Stimulated activated CD8-positive, alpha-beta memory T cell treated with anti-CD3 and anti-CD28 coated beads, Interleukin-7, amount 100 ng/mL, for 48 hours (primary cell): Measurements from ENCODE around the gene ARFGAP2.

Experiments used
- DNase-seq, 2 donors: peaks; one replicate each; pipeline ENCODE4 v3.0.0-alpha.2; 2020; ENCODE audit warnings: low read depth in 1 of 2; ENCODE audit errors: extremely low read depth in 1 of 2

Gene ARFGAP2

DNA sequence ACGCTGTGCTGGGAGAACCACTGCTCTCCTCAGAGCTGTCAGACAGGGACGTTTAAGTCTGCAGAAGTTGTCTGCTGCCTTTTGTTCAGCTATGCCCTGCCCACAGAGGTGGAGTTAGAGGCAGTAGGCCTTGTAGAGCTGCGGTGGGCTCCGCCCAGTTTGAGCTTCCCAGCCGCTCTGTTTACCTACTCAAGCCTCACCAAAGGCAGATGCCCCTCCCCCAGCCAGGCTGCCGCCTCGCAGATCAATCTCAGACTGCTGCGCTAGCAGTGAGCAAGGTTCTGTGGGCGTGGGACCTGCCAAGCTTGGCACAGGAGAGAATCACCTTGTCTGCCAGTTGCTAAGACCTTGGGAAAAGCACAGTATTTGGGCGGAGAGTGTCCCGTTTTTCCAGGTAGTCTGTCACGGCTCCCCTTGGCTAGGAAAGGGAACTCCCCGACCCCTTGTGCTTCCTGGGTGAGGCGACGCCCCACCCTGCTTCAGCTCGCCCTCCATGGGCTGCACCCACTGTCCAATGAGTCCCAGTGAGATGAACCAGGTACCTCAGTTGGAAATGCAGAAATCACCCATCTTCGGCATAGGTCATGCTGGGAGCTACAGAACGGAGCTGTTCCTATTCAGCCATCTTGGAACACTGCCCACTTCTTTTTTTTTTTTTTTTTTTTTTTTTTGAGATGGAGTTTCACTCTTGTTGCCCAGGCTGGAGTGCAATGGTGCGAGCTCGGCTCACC lies 57.6 kb downstream of the ARFGAP2 start:
- peak in 1 of 2 donors; percentile 11 for DNase-seq
